Fibroblast of pulmonary artery (primary cell): Measurements from ENCODE around the gene DPP6.

Source experiments
- DNase-seq: peaks from one replicate; pipeline ENCODE4 v3.0.0-alpha.2; 2010; ENCODE audit warnings: low read depth
- H3K4me3 ChIP-seq: replicated peaks from 2 replicates; pipeline ENCODE4 v1.5.1; 2011; ENCODE audit warnings: low read depth, mild to moderate bottlenecking, control low read depth, low read length, moderate library complexity
- CTCF ChIP-seq: IDR thresholded peaks from 2 replicates; pipeline ENCODE4 v1.5.1; 2011; ENCODE audit warnings: mild to moderate bottlenecking, control low read depth, low read length, inconsistent platforms; ENCODE audit errors: missing control alignments

Gene DPP6

GRCh38 chr7:154433632-154434598 is 381.7 kb downstream of the DPP6 start:
- no peak for TF ChIP-seq CTCF
- DNase-seq: no peak
- no peak overlapping the region for H3K4me3 ChIP-seq

GRCh38 chr7:154436560-154436959 is 384.4 kb downstream of the DPP6 start:
- no peak overlapping the region for H3K4me3 ChIP-seq
- no peak for DNase-seq
- no peak for TF ChIP-seq CTCF

GRCh38 chr7:154437234-154437633 is 385.0 kb downstream of the DPP6 start:
- no peak for TF ChIP-seq CTCF
- DNase-seq: no peak
- no peak overlapping the region for H3K4me3 ChIP-seq

- no peak for DNase-seq
- no peak overlapping the region for H3K4me3 ChIP-seq
- TF ChIP-seq CTCF: no peak
These were observed 386.6 kb downstream of the DPP6 start for GRCh38 chr7:154438571-154439367.

- H3K4me3 ChIP-seq: no peak overlapping the region
- TF ChIP-seq CTCF: no peak
- DNase-seq: no peak
These were observed 387.9 kb downstream of the DPP6 start for GRCh38 chr7:154440058-154440457.

- DNase-seq: no peak
- no peak for TF ChIP-seq CTCF
- H3K4me3 ChIP-seq: no peak overlapping the region
These were observed 388.5 kb downstream of the DPP6 start for GRCh38 chr7:154440651-154441050.
